HEK293 (cell line): Measurements from ENCODE around the gene DENND5A.

ENCODE experiments used
- CTCF ChIP-seq: fragments of 450-650 bp; formaldehyde crosslinking; IDR thresholded peaks from 2 replicates; pipeline ENCODE4 v1.5.1; 2016; ENCODE audit warnings: missing biosample characterization, missing genetic modification characterization
- ZNF2 ChIP-seq: fragments of 450-650 bp; formaldehyde crosslinking; IDR thresholded peaks from 2 replicates; pipeline ENCODE4 v1.5.1; 2016; ENCODE audit warnings: missing biosample characterization, missing genetic modification characterization
- ZNF561 ChIP-seq: fragments of 450-650 bp; IDR thresholded peaks from 2 replicates; pipeline ENCODE4 v1.5.1; 2018; ENCODE audit warnings: missing biosample characterization, missing genetic modification characterization, borderline replicate concordance
- ZNF621 ChIP-seq: fragments of 450-650 bp; formaldehyde crosslinking; IDR thresholded peaks from 2 replicates; pipeline ENCODE4 v1.5.1; 2017; ENCODE audit warnings: missing biosample characterization, missing genetic modification characterization

GRCh38 chr11:9121469-9121796 lies 143.7 kb downstream of the DENND5A start:
- TF ChIP-seq CTCF (tag by site-specific recombination) = no peak
- no peak for TF ChIP-seq ZNF561 (tag by site-specific recombination)
- TF ChIP-seq ZNF621 = no peak
- no peak for TF ChIP-seq ZNF2 (tag by site-specific recombination)
